CD8-positive, alpha-beta memory T cell (primary cell): ENCODE results near the gene VGLL4. TPM values are rescaled to one million over a fixed set of nuclear protein-coding genes. Genes with fewer than 3 reads are reported as not detected.

Experiments used
- CTCF ChIA-PET: fragments of 350-600 bp; sonication (Branson Sonifier 250); formaldehyde crosslinking; loops from one replicate; lab custom pipeline; 2021; ENCODE audit warnings: antibody characterized with exemption; lab: Charles Lee
- POLR2A ChIA-PET: fragments of 350-600 bp; sonication (Branson Sonifier 250); formaldehyde crosslinking; loops from one replicate; lab custom pipeline; 2021; ENCODE audit warnings: antibody characterized with exemption; lab: Charles Lee
- DNase-seq, 5 donors: peaks; one replicate each; pipeline versions ENCODE4 v3.0.0 to v3.0.0-alpha.2; 2020 to 2022; ENCODE audit warnings: mixed read lengths in 1 of 5
- H3K27ac ChIP-seq: one replicate; pipeline ENCODE4 v1.7.0; 2013; ENCODE audit warnings: low read depth, mild to moderate bottlenecking, low read length, moderate library complexity
- H3K27me3 ChIP-seq: 2 replicates; pipeline ENCODE4 v1.7.0; 2013; ENCODE audit warnings: low read length, mild to moderate bottlenecking; ENCODE audit not compliant: insufficient read depth, poor library complexity, severe bottlenecking
- H3K36me3 ChIP-seq: 2 replicates; pipeline ENCODE4 v1.7.0; 2013; ENCODE audit warnings: mild to moderate bottlenecking, low read length, moderate library complexity; ENCODE audit not compliant: insufficient read depth
- H3K4me1 ChIP-seq: 2 replicates; pipeline ENCODE4 v1.7.0; 2013; ENCODE audit warnings: mild to moderate bottlenecking, low read length, moderate library complexity; ENCODE audit not compliant: insufficient read depth
- H3K4me3 ChIP-seq: 2 replicates; pipeline ENCODE4 v1.7.0; 2013; ENCODE audit warnings: mild to moderate bottlenecking, low read length
- H3K9me3 ChIP-seq: 2 replicates; pipeline ENCODE4 v1.7.0; 2013; ENCODE audit warnings: mild to moderate bottlenecking, low read length
- H3K27ac Mint-ChIP-seq, 8 donors: one replicate each; pipeline ENCODE4 v1.8.0; 2020 to 2021; ENCODE audit warnings: mixed read lengths in 8 of 8, mild to moderate bottlenecking in 6 of 8, inconsistent platforms in 3 of 8, moderate library complexity in 3 of 8
- H3K27me3 Mint-ChIP-seq, 2 donors: one replicate each; pipeline ENCODE4 v1.8.0; 2020 to 2021; ENCODE audit warnings: mixed read lengths in 2 of 2, mild to moderate bottlenecking in 1 of 2, moderate library complexity in 1 of 2
- H3K36me3 Mint-ChIP-seq, 3 donors: one replicate each; pipeline ENCODE4 v1.8.0; 2020 to 2021; ENCODE audit warnings: mixed read lengths in 3 of 3, inconsistent platforms in 1 of 3, mild to moderate bottlenecking in 1 of 3
- H3K4me1 Mint-ChIP-seq, 3 donors: one replicate each; pipeline ENCODE4 v1.8.0; 2020 to 2021; ENCODE audit warnings: mixed read lengths in 3 of 3, inconsistent platforms in 1 of 3, mild to moderate bottlenecking in 1 of 3
- H3K4me3 Mint-ChIP-seq, 7 donors: one replicate each; pipeline ENCODE4 v1.8.0; 2020 to 2021; ENCODE audit warnings: mixed read lengths in 7 of 7, mild to moderate bottlenecking in 6 of 7, moderate library complexity in 4 of 7, inconsistent platforms in 2 of 7
- H3K9me3 Mint-ChIP-seq, 5 donors: one replicate each; pipeline ENCODE4 v1.8.0; 2020 to 2022; ENCODE audit warnings: mixed read lengths in 5 of 5, mild to moderate bottlenecking in 3 of 5, moderate library complexity in 2 of 5, inconsistent platforms in 1 of 5
- polyA plus RNA-seq: library from polyadenylated mRNA; unstranded; fragments of 300-500 nt; fragmentation: Illumina TruSeq; gene quantifications from one replicate; pipeline ENCODE4 v1.2.3, GENCODE V29; 2021
- total RNA-seq, 2 experiments: library from RNA; stranded (reverse); gene quantifications; one replicate each; pipeline ENCODE4 v1.2.3, GENCODE V29; 2021

The VGLL4 gene
- total and polyA plus RNA-seq, 3 experiments from 2014 or later, result 29.9 to 40.5 (median 37.7) TPM

GRCh38 chr3:11651477-11651876 is 7.8 kb upstream of the VGLL4 start:
- no peaks in the 10 kb centered on the region for H3K4me1 ChIP-seq
- no peaks in the 10 kb centered on the region for H3K27me3 ChIP-seq
- H3K4me3 ChIP-seq, result no peak overlapping the region
- no peaks in the 10 kb centered on the region for H3K9me3 ChIP-seq
- no peaks in the 10 kb centered on the region for H3K36me3 Mint-ChIP-seq
- no peaks in the 10 kb centered on the region for H3K9me3 Mint-ChIP-seq
- H3K36me3 ChIP-seq, result no peaks in the 10 kb centered on the region
- H3K27ac ChIP-seq, result no peak overlapping the region
- no peaks in the 10 kb centered on the region for H3K27me3 Mint-ChIP-seq
- no peak overlapping the region for H3K27ac Mint-ChIP-seq
- no peak for DNase-seq
- POLR2A ChIA-PET, result no interaction called here
- H3K4me1 Mint-ChIP-seq, result peaks cover 5 to 16% (median 8%) of the 10 kb centered on the region in 3 donors
- CTCF ChIA-PET, result interaction anchor here (0.7 to 3.6 kb wide), 15 partner anchors 8 to 415 kb away, joined by 3 to 32 read pairs (median 3); partner anchors contain the start of gene VGLL4
- H3K4me3 Mint-ChIP-seq, result no peak overlapping the region

- Mint-ChIP-seq H3K4me1 (peaks cover 0 to 6% (median 3%) of the 10 kb centered on the region in 3 donors), H3K9me3 (no peaks in the 10 kb centered on the region), H3K4me3 (no peak overlapping the region), H3K27ac (no peak overlapping the region), H3K36me3 (no peaks in the 10 kb centered on the region), H3K27me3 (no peaks in the 10 kb centered on the region)
- no peak overlapping the region for H3K27ac ChIP-seq
- H3K9me3 ChIP-seq, result no peaks in the 10 kb centered on the region
- H3K4me1 ChIP-seq, result no peaks in the 10 kb centered on the region
- H3K4me3 ChIP-seq, result no peak overlapping the region
- H3K27me3 ChIP-seq, result no peaks in the 10 kb centered on the region
- DNase-seq, result no peak
- ChIA-PET CTCF (interaction anchor here (0.6 to 3.6 kb wide), 6 partner anchors 9 to 414 kb away, joined by 3 to 32 read pairs (median 5); no protein-coding TSS in a partner anchor), POLR2A (no interaction called here)
- H3K36me3 ChIP-seq, result no peaks in the 10 kb centered on the region
Measured at GRCh38 chr3:11650391-11650790, 6.7 kb upstream of the VGLL4 start.

GRCh38 chr3:11648735-11649134 is 5.0 kb upstream of the VGLL4 start:
- Histone ChIP-seq H3K9me3 (no peaks in the 10 kb centered on the region), H3K27me3 (no peaks in the 10 kb centered on the region), H3K4me3 (no peak overlapping the region), H3K4me1 (no peaks in the 10 kb centered on the region), H3K27ac (no peak overlapping the region), H3K36me3 (no peaks in the 10 kb centered on the region)
- H3K4me1 Mint-ChIP-seq, result peaks cover 4 to 7% (median 7%) of the 10 kb centered on the region in 3 donors
- no peak overlapping the region for H3K4me3 Mint-ChIP-seq
- CTCF ChIA-PET, result interaction anchor here (3.6 kb wide), 1 partner anchor 270 kb away, joined by 32 read pairs; no protein-coding TSS in a partner anchor
- no peak overlapping the region for H3K27ac Mint-ChIP-seq
- H3K36me3 Mint-ChIP-seq, result peaks cover 0 to under 1% (median 0%) of the 10 kb centered on the region in 3 donors
- DNase-seq, result no peak
- H3K9me3 Mint-ChIP-seq, result no peaks in the 10 kb centered on the region
- POLR2A ChIA-PET, result no interaction called here
- H3K27me3 Mint-ChIP-seq, result no peaks in the 10 kb centered on the region

- no peaks in the 10 kb centered on the region for H3K27me3 ChIP-seq
- H3K36me3 ChIP-seq, result no peaks in the 10 kb centered on the region
- Mint-ChIP-seq H3K27ac (peak overlapping the region; percentile 91 to 100 (median 97)), H3K9me3 (no peaks in the 10 kb centered on the region), H3K36me3 (peaks cover 0 to 30% (median 2%) of the 10 kb centered on the region in 3 donors), H3K4me1 (peaks cover 34 to 47% (median 45%) of the 10 kb centered on the region in 3 donors), H3K27me3 (peaks cover 0 to 3% of the 10 kb centered on the region in 2 donors), H3K4me3 (peak overlapping the region; percentile 95 to 100 (median 97))
- no peaks in the 10 kb centered on the region for H3K9me3 ChIP-seq
- peaks cover 32% of the 10 kb centered on the region for H3K4me1 ChIP-seq
- peak overlapping the region; percentile 90 for H3K4me3 ChIP-seq
- CTCF ChIA-PET, result interaction anchor here (0.8 to 2.4 kb wide), 4 partner anchors 8 to 264 kb away, joined by 3 to 9 read pairs (median 4); no protein-coding TSS in a partner anchor
- POLR2A ChIA-PET, result interaction anchor here (0.6 to 1.3 kb wide), 3 partner anchors 75 to 371 kb away, joined by 3 to 9 read pairs (median 3); partner anchors contain the start of genes ATG7 and TAMM41
- peak in 2 of 5 donors; percentile 10 to 20 for DNase-seq
- H3K27ac ChIP-seq, result peak overlapping the region; percentile 93
Measured at GRCh38 chr3:11643201-11643603, 513 bp downstream of the VGLL4 start.

- Histone ChIP-seq H3K27ac (peak overlapping the region; percentile 93), H3K27me3 (no peaks in the 10 kb centered on the region), H3K4me3 (peak overlapping the region; percentile 90), H3K36me3 (no peaks in the 10 kb centered on the region), H3K4me1 (peaks cover 38% of the 10 kb centered on the region), H3K9me3 (no peaks in the 10 kb centered on the region)
- H3K36me3 Mint-ChIP-seq, result peaks cover 0 to 30% (median 2%) of the 10 kb centered on the region in 3 donors
- DNase-seq, result peak; percentile 51 to 79 (median 67)
- H3K27me3 Mint-ChIP-seq, result peaks cover 0 to 3% of the 10 kb centered on the region in 2 donors
- H3K27ac Mint-ChIP-seq, result peak overlapping the region; percentile 91 to 100 (median 97)
- no peaks in the 10 kb centered on the region for H3K9me3 Mint-ChIP-seq
- ChIA-PET CTCF (interaction anchor here (1.2 to 2.4 kb wide), 3 partner anchors 8 to 263 kb away, joined by 4 to 9 read pairs (median 5); no protein-coding TSS in a partner anchor), POLR2A (interaction anchor here (1.3 kb wide), 2 partner anchors 204 to 370 kb away, joined by 3 to 9 read pairs; partner anchors contain the start of genes ATG7 and TAMM41)
- H3K4me1 Mint-ChIP-seq, result peaks cover 40 to 52% (median 51%) of the 10 kb centered on the region in 3 donors
- H3K4me3 Mint-ChIP-seq, result peak overlapping the region; percentile 95 to 100 (median 97)
Measured at GRCh38 chr3:11642431-11643191, 1.1 kb downstream of the VGLL4 start.

- CTCF ChIA-PET, result interaction anchor here (1.7 kb wide), 1 partner anchor 9 kb away, joined by 5 read pairs; no protein-coding TSS in a partner anchor
- POLR2A ChIA-PET, result no interaction called here
- Mint-ChIP-seq H3K9me3 (no peaks in the 10 kb centered on the region), H3K27ac (peak overlapping the region; percentile 91 to 100 (median 97)), H3K36me3 (peaks cover 0 to 30% (median 5%) of the 10 kb centered on the region in 3 donors), H3K4me1 (peaks cover 47 to 60% (median 57%) of the 10 kb centered on the region in 3 donors), H3K27me3 (peaks cover 0 to 3% of the 10 kb centered on the region in 2 donors), H3K4me3 (peak overlapping the region; percentile 95 to 100 (median 97))
- H3K36me3 ChIP-seq, result no peaks in the 10 kb centered on the region
- DNase-seq, result peak in 2 of 5 donors; percentile 42 to 49
- peak overlapping the region; percentile 93 for H3K27ac ChIP-seq
- H3K27me3 ChIP-seq, result no peaks in the 10 kb centered on the region
- H3K9me3 ChIP-seq, result no peaks in the 10 kb centered on the region
- H3K4me1 ChIP-seq, result peaks cover 46% of the 10 kb centered on the region
- H3K4me3 ChIP-seq, result peak overlapping the region; percentile 90
Measured at GRCh38 chr3:11641683-11642430, 1.9 kb downstream of the VGLL4 start.

GRCh38 chr3:11641316-11641682 is 2.4 kb downstream of the VGLL4 start:
- no peaks in the 10 kb centered on the region for H3K36me3 ChIP-seq
- H3K27ac ChIP-seq, result peak overlapping the region; percentile 93
- Mint-ChIP-seq H3K4me3 (peak overlapping the region; percentile 95 to 100 (median 97)), H3K36me3 (peaks cover 0 to 30% (median 5%) of the 10 kb centered on the region in 3 donors), H3K27ac (peak overlapping the region; percentile 91 to 100 (median 97)), H3K27me3 (peaks cover 0 to 3% of the 10 kb centered on the region in 2 donors), H3K4me1 (peaks cover 52 to 66% (median 63%) of the 10 kb centered on the region in 3 donors), H3K9me3 (no peaks in the 10 kb centered on the region)
- POLR2A ChIA-PET, result interaction anchor here (0.6 to 0.7 kb wide), 2 partner anchors 17 to 91 kb away, joined by 4 read pairs; no protein-coding TSS in a partner anchor
- DNase-seq, result no peak
- H3K9me3 ChIP-seq, result no peaks in the 10 kb centered on the region
- H3K27me3 ChIP-seq, result no peaks in the 10 kb centered on the region
- CTCF ChIA-PET, result interaction anchor here (1.7 kb wide), 1 partner anchor 10 kb away, joined by 5 read pairs; no protein-coding TSS in a partner anchor
- H3K4me1 ChIP-seq, result peaks cover 51% of the 10 kb centered on the region
- H3K4me3 ChIP-seq, result peak overlapping the region; percentile 90
